Measurements from ENCODE around the gene SBF1. TPM values are rescaled to one million over a fixed set of nuclear protein-coding genes. Genes with fewer than 3 reads are reported as not detected.

SBF1 gene
- polyA plus RNA-seq, 1 donor from 2014 or later, result 58.9 TPM

GRCh38 chr22:50423956-50424355 is 50.9 kb downstream of the SBF1 start:
- no peak overlapping the region for H2AFZ ChIP-seq (ENCODE audit: low read depth, low read length)
- no peaks in the 10 kb centered on the region for H4K20me1 ChIP-seq (ENCODE audit: insufficient read depth)
- no peak for TF ChIP-seq EP300 (conservative IDR thresholded peaks at IDR 0.05; ENCODE audit: poor library complexity, severe bottlenecking)
- TF ChIP-seq REST (IDR thresholded peaks at IDR 0.05; ENCODE audit: borderline replicate concordance), result no peak
- no peak for TF ChIP-seq POLR2AphosphoS5 (IDR thresholded peaks at IDR 0.05)
- TF ChIP-seq MXI1 (conservative IDR thresholded peaks at IDR 0.05; ENCODE audit: poor library complexity, severe bottlenecking), result no peak
- TF ChIP-seq EZH2 (IDR thresholded peaks at IDR 0.05; ENCODE audit: borderline replicate concordance, insufficient read depth, low read length, poor library complexity, severe bottlenecking), result no peak
- no peak for TF ChIP-seq SMC3 (conservative IDR thresholded peaks at IDR 0.05; ENCODE audit: poor library complexity)
- no peak for TF ChIP-seq RAD21 (conservative IDR thresholded peaks at IDR 0.05)
- no peak for TF ChIP-seq TAF1 (IDR thresholded peaks at IDR 0.05; ENCODE audit: low read depth)
- no peaks in the 10 kb centered on the region for H3K79me2 ChIP-seq (replicated peaks; ENCODE audit: insufficient read depth, low read length)
- no peak overlapping the region for H3K4me2 ChIP-seq (ENCODE audit: low read length)
- no peaks in the 10 kb centered on the region for H3K9me2 ChIP-seq (ENCODE audit: insufficient read depth, low read length)
- no peak overlapping the region for H3K27ac ChIP-seq (ENCODE audit: low read length)
- no peaks in the 10 kb centered on the region for H3K27me3 ChIP-seq (ENCODE audit: insufficient read depth, low read depth, low read length)
- H3K4me3 ChIP-seq (ENCODE audit: low read length), result no peak overlapping the region
- H3K36me3 ChIP-seq (ENCODE audit: insufficient read depth, low read length), result peaks cover 10% of the 10 kb centered on the region
- no peak overlapping the region for H3K9ac ChIP-seq (ENCODE audit: low read length)
- no peaks in the 10 kb centered on the region for H3F3A ChIP-seq (ENCODE audit: insufficient read depth, low read length, poor library complexity, severe bottlenecking)
- no peaks in the 10 kb centered on the region for H3K9me3 ChIP-seq (ENCODE audit: low read length)

DNA sequence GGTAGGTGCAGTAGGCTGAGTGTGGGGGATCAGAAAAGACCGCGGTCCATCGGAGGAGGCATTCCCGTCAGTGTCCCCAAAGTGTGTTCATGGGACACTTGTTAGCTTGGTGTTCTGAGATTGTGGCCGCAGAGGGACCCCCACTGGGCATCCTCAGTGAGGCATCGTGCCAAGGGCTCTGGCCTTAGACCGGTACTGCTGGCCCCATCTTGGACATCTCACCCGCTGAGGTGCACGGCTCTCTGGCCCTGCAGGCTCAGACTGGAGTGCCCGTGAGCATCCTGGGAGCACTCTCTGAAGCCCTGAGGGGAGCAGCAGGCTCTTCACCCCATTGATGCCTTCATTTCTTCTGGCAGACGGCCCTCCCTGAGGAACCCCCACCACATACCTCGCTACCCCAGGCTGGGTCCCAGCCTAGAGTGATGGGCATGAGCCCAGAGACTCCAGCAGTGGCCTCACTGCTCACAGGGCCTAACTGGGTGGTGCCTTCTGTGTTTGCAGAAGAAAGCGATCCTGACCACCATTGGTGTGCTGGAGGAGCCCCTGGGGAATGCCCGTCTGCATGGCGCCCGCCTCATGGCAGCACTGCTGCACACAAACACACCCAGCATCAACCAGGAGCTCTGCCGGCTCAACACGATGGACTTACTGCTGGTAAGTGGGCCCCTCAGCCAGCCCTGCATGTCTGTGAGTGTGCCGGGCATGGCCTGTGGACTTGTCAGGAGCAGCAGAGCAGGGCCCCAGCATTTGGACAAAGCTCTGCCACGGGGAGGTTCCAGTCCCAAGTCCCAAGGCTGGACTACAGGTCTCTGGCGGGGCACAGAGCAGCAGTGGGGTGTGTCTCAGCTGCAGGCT is 51.6 kb downstream of the SBF1 start:
- peaks cover 8% of the 10 kb centered on the region for H3K36me3 ChIP-seq (ENCODE audit: insufficient read depth, low read length)
- H3K9ac ChIP-seq (ENCODE audit: low read length), result no peak overlapping the region
- no peaks in the 10 kb centered on the region for H3K79me2 ChIP-seq (replicated peaks; ENCODE audit: insufficient read depth, low read length)
- no peaks in the 10 kb centered on the region for H3K27me3 ChIP-seq (ENCODE audit: insufficient read depth, low read depth, low read length)
- no peaks in the 10 kb centered on the region for H3F3A ChIP-seq (ENCODE audit: insufficient read depth, low read length, poor library complexity, severe bottlenecking)
- H3K9me3 ChIP-seq (ENCODE audit: low read length), result no peaks in the 10 kb centered on the region
- H4K20me1 ChIP-seq (ENCODE audit: insufficient read depth), result no peaks in the 10 kb centered on the region
- no peak overlapping the region for H3K27ac ChIP-seq (ENCODE audit: low read length)
- TF ChIP-seq, protein P1, sequence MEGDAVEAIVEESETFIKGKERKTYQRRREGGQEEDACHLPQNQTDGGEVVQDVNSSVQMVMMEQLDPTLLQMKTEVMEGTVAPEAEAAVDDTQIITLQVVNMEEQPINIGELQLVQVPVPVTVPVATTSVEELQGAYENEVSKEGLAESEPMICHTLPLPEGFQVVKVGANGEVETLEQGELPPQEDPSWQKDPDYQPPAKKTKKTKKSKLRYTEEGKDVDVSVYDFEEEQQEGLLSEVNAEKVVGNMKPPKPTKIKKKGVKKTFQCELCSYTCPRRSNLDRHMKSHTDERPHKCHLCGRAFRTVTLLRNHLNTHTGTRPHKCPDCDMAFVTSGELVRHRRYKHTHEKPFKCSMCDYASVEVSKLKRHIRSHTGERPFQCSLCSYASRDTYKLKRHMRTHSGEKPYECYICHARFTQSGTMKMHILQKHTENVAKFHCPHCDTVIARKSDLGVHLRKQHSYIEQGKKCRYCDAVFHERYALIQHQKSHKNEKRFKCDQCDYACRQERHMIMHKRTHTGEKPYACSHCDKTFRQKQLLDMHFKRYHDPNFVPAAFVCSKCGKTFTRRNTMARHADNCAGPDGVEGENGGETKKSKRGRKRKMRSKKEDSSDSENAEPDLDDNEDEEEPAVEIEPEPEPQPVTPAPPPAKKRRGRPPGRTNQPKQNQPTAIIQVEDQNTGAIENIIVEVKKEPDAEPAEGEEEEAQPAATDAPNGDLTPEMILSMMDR (IDR thresholded peaks at IDR 0.05; ENCODE audit: poor library complexity, severe bottlenecking), result no peak
- TF ChIP-seq EZH2 (IDR thresholded peaks at IDR 0.05; ENCODE audit: borderline replicate concordance, insufficient read depth, low read length, poor library complexity, severe bottlenecking) (no peak), RAD21 (conservative IDR thresholded peaks at IDR 0.05) (no peak), SMC3 (conservative IDR thresholded peaks at IDR 0.05; ENCODE audit: poor library complexity) (no peak), POLR2AphosphoS5 (IDR thresholded peaks at IDR 0.05) (no peak), EP300 (conservative IDR thresholded peaks at IDR 0.05; ENCODE audit: poor library complexity, severe bottlenecking) (no peak)
- no peak overlapping the region for H3K4me2 ChIP-seq (ENCODE audit: low read length)
- no peak overlapping the region for H3K4me3 ChIP-seq (ENCODE audit: low read length)
- H3K9me2 ChIP-seq (ENCODE audit: insufficient read depth, low read length), result no peaks in the 10 kb centered on the region
- H2AFZ ChIP-seq (ENCODE audit: low read depth, low read length), result no peak overlapping the region
